ENCODE results near the gene BATF.

DNA sequence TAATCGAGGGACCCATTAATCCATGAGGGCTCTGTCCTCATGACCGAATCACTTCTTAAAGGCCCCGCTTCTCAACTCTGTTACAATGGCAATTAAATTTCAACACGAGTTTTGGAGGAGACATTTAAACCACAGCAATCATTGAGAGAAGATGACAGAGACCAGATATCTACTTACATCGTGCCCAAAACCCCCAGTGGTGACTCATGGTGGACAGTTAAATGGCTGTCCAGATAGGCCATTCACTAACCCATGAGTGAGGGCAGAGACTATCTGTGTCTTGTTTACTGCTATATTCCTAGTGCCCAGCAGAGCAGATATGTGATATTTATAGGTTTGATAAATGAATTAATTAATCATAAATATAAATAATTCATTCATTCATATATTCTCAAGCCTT lies 36.2 kb downstream of the BATF start:
- TF ChIP-seq, protein P1, sequence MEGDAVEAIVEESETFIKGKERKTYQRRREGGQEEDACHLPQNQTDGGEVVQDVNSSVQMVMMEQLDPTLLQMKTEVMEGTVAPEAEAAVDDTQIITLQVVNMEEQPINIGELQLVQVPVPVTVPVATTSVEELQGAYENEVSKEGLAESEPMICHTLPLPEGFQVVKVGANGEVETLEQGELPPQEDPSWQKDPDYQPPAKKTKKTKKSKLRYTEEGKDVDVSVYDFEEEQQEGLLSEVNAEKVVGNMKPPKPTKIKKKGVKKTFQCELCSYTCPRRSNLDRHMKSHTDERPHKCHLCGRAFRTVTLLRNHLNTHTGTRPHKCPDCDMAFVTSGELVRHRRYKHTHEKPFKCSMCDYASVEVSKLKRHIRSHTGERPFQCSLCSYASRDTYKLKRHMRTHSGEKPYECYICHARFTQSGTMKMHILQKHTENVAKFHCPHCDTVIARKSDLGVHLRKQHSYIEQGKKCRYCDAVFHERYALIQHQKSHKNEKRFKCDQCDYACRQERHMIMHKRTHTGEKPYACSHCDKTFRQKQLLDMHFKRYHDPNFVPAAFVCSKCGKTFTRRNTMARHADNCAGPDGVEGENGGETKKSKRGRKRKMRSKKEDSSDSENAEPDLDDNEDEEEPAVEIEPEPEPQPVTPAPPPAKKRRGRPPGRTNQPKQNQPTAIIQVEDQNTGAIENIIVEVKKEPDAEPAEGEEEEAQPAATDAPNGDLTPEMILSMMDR (IDR thresholded peaks at IDR 0.05 in 2 of 3, conservative IDR thresholded peaks at IDR 0.05 in 1 of 3; ENCODE audit: borderline replicate concordance in 1 of 3, insufficient read depth in 1 of 3, low read depth in 2 of 3, low read length in 2 of 3): no peak
- TF ChIP-seq ZNF274 (IDR thresholded peaks at IDR 0.05; ENCODE audit: low read depth, low read length): no peak
- no peak for TF ChIP-seq POLR2AphosphoS5 (IDR thresholded peaks at IDR 0.05; ENCODE audit: low read depth, low read length)
- no peak for TF ChIP-seq POLR2A (IDR thresholded peaks at IDR 0.05; ENCODE audit: borderline replicate concordance, extremely low read depth, insufficient read depth, insufficient read length)
- TF ChIP-seq SP1 (IDR thresholded peaks at IDR 0.05; ENCODE audit: low read depth): no peak
- TF ChIP-seq TCF7L2 (IDR thresholded peaks at IDR 0.05; ENCODE audit: borderline replicate concordance, extremely low read depth, insufficient read depth, insufficient read length): no peak
- TF ChIP-seq EGR1 (IDR thresholded peaks at IDR 0.05; ENCODE audit: low read depth): no peak
